GM13977 (cell line): ENCODE data around the gene CHN2.

Experiments
- DNase-seq: peaks from one replicate; pipeline ENCODE4 v3.0.0; 2012; ENCODE audit warnings: low spot score
- CTCF ChIP-seq: IDR thresholded peaks from 2 replicates; pipeline ENCODE4 v1.5.1; 2012; ENCODE audit warnings: mild to moderate bottlenecking, control low read depth; ENCODE audit not compliant: insufficient read depth; ENCODE audit errors: extremely low read depth, missing control alignments
- in situ Hi-C: fragments of 300-500 bp; cut with MboI; formaldehyde crosslinking; loops from one replicate; pipeline ENCODE4 v1.12.0; 2022; ENCODE audit warnings: low sequenced_read_pairs, low pct_unique_long_range_greater_than_20kb, mixed read lengths, inconsistent platforms; ENCODE audit not compliant: unreplicated experiment

Gene CHN2

DNA sequence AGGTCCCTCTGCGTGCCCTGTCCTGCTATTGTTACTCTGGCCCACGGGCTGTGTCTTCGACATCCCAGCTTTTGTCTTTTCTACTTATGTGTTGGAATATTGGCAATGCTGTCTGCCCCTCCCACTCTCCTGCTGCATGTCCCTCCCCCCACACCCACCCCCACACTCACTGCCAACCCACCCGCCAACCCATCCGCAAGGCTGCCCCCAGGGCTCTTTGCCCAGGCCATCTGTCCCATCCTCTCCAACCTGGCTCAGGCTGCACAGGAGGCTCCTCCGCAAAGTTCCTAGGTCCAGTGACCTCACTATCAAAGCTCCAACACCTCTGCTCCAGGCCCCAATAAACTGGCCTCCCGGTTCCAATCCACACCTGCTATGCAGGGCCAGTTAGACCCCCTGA lies 202.0 kb downstream of the CHN2 start:
- no peak for DNase-seq
- in situ Hi-C loops: no loop called here
- TF ChIP-seq CTCF: no peak

DNA sequence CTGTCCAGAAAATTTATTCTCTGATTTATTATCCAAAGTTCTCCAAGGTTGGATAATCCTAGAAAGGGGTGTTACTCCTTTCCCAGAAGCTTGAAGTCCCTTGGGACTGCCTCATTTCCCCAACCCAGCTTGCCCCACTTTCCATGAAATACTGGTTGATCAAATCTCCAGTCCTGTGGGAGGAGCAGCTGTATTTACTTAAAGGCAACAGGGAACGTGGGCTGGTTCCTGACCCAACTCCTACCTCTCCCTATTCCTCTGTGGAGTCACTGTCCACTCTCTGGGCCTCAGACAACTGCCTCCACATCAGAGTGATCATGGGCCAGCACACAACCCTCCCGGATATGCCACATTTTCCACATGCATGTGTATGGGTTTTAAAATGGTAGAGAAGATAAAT lies 202.8 kb downstream of the CHN2 start:
- in situ Hi-C loops: no loop called here
- TF ChIP-seq CTCF: no peak
- DNase-seq: no peak

- TF ChIP-seq CTCF: no peak
- DNase-seq: no peak
- in situ Hi-C loops: no loop called here
These were observed 203.4 kb downstream of the CHN2 start for GRCh38 chr7:29398011-29398410.

GRCh38 chr7:29400437-29400836 lies 205.9 kb downstream of the CHN2 start:
- no peak for TF ChIP-seq CTCF
- DNase-seq: no peak
- in situ Hi-C loops: loop anchor here (10.0 kb wide), 1 partner anchor 476 kb away; no protein-coding TSS in a partner anchor

- DNase-seq: no peak
- TF ChIP-seq CTCF: no peak
- in situ Hi-C loops: loop anchor here (10.0 kb wide), 1 partner anchor 477 kb away; no protein-coding TSS in a partner anchor
These were observed 207.2 kb downstream of the CHN2 start for GRCh38 chr7:29401769-29402168.

DNA sequence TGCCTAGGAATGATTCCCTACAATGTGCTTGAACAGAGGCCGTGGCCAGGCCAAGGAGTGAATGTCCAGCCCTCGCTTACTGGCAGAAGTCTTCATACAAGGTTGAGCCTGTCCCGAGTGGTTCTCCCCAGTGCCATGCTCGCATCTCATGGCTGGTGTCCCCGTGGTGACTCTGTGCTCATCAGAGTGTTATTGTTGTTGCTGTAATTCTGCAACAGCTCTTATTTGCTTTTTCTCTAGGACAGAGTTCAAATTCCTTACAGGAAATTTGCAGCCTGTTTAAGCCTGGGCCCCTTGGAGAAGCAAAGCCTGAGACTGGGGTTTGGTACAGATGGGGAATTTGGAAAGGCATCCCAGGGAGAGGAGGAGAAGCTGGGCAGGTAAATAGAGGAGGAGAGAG lies 211.3 kb downstream of the CHN2 start:
- DNase-seq: no peak
- in situ Hi-C loops: loop anchor here (10.0 kb wide), 1 partner anchor 481 kb away; no protein-coding TSS in a partner anchor
- TF ChIP-seq CTCF: no peak

- in situ Hi-C loops: loop anchor here (10.0 kb wide), 1 partner anchor 482 kb away; no protein-coding TSS in a partner anchor
- no peak for TF ChIP-seq CTCF
- DNase-seq: no peak
These were observed 211.8 kb downstream of the CHN2 start for GRCh38 chr7:29406366-29406765.
